RPMI7951 (cell line): Measurements from ENCODE around the gene HNRNPDL. TPM values are rescaled to one million over a fixed set of nuclear protein-coding genes. Genes with fewer than 3 reads are reported as not detected.
"Not testable (repeated sequence)": the region's sequence is repeated elsewhere in the genome, so short reads cannot be mapped to it uniquely, and the experiment has no call there.

Experiments
- DNase-seq: peaks from one replicate; pipeline ENCODE4 v3.0.0-alpha.2; 2012; ENCODE audit warnings: low read depth
- total RNA-seq: library from RNA; depleted of rRNA; stranded (reverse); fragments of >200 nt; shearing (Covaris generic); gene quantifications from 2 replicates; pipeline ENCODE4 v1.2.3, GENCODE V29; 2014; rRNA removed

Gene HNRNPDL
- total RNA-seq = 224 and 227 TPM in 2 replicates

GRCh38 chr4:82430193-82430963 lies at the start of gene HNRNPDL, which contains the start of gene ENOPH1:
HNRNPDL (minus strand) TSS chr4:82430462; CDS start chr4:82429690, 772 bp downstream.
ENOPH1 (plus strand) TSS chr4:82430590; CDS start chr4:82430830, 240 bp downstream.
- peak; percentile 91 for DNase-seq

DNA sequence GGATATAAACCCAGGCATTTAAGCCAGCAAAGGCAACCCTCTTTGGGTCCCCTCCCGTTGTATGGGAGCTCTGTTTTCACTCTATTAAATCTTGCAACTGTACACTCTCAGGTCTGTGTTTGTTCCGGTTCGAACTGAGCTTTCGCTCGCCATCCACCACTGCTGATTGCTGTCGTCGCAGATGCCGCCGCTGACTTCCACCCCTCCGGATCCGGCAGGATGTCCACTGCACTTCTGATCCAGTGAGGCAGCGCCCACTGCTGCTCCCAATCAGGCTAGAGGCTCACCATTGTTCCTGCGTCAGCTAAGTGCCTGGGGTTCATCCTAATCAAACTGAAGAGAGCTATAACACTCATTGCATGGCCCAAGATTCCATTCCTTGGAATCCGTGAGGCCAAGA lies 49.3 kb upstream of the HNRNPDL start:
- DNase-seq = no peak

- DNase-seq = not testable (repeated sequence)
Observed at GRCh38 chr4:82477469-82477868, 47.2 kb upstream of the HNRNPDL start.

DNA sequence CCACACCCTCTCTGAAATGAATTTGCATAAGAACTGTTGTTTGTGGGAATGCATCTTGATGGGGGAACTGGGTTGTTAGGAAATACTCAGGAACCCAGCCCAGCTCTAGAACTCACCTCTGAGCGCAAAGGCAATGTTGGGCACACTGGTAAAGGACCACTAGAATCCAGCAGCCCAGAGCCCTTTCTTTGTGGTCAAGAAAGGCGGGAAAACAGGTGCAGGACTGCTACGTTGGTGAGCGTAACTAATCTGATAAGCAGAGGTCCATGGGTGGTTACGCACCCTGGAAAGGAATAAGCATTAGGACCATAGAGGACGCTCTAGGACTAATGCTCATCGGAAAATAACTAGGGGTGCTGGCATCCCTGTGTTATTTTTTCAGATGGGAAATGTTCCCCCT lies 45.7 kb upstream of the HNRNPDL start:
- not testable (repeated sequence) for DNase-seq

DNA sequence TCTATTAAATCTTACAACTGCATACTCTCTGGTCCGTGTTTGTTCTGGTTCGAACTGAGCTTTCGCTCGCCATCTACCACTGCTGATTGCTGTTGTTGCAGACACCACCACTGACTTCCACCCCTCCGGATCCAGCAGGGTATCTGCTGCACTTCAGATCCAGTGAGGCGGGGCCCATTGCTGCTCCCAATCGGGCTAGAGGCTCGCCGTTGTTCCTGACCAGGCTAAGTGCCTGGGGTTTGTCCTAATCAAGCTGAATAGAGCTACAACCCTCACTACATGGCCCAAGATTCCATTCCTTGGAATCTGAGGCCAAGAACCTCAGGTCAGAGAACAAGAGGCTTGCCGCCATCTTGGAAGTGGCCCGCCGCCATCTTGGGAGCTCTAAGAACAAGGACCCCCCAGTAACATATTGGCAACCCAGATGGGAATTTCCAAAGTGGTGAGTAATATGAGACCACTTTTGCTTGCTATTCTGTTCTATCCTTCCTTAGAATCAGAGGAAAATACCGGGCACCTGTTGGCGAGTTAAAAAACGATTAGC lies 43.4 kb upstream of the HNRNPDL start:
- no peak for DNase-seq

GRCh38 chr4:82473080-82473479 lies 42.8 kb upstream of the HNRNPDL start:
- DNase-seq = not testable (repeated sequence)

DNA sequence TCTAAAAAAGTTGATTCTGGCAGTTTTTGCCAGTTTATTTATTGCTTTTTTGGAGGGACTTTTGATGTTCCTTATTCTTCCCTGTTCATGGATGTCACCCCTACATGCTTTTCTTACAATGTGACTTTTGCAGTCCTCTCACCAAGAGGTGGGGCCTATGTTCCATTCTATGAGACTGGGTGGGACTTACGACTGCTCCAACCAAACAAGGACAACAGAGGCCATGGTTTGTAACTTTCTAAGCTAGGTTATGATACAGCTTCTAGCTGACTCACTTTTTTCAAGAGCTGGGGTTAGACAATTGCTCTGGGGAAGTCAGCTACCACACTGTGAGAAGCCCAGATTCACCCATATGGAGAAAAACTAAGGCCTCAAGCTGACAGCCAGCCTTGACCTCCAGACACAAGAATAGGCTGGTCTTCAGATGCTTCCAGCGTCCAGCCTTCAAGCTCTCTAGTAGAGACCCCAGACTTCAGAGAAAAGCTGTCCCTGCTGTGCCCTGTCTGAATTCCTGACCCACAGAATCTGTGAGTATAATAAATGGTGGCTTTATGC lies 39.6 kb upstream of the HNRNPDL start:
- DNase-seq = peak; percentile 24

- DNase-seq = no peak
Observed at GRCh38 chr4:82467471-82467870, 37.2 kb upstream of the HNRNPDL start.

GRCh38 chr4:82463221-82463620 lies 33.0 kb upstream of the HNRNPDL start:
- no peak for DNase-seq

- DNase-seq = peak; percentile 72
Observed at GRCh38 chr4:82462415-82462831, 32.2 kb upstream of the HNRNPDL start.

DNA sequence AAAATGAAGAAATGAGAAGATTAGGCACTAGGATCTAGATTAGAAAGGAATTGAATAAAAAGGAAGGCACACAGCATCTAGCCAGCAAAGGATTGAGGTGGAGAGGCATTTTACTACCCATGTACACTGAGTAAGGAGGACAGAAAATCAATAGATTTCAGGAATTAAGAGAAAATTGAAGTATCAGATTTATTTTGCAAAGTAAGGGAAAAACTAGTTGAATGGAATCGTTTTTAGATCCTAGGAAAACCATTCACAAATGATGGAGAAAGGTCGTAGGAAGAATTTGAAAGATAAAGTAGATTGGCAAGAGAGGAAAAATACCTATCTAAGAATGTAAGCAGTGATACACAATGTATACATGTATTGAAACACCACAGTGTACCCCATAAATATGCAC lies 31.4 kb upstream of the HNRNPDL start:
- DNase-seq = no peak

- no peak for DNase-seq
Observed at GRCh38 chr4:82458729-82459128, 28.5 kb upstream of the HNRNPDL start.

DNA sequence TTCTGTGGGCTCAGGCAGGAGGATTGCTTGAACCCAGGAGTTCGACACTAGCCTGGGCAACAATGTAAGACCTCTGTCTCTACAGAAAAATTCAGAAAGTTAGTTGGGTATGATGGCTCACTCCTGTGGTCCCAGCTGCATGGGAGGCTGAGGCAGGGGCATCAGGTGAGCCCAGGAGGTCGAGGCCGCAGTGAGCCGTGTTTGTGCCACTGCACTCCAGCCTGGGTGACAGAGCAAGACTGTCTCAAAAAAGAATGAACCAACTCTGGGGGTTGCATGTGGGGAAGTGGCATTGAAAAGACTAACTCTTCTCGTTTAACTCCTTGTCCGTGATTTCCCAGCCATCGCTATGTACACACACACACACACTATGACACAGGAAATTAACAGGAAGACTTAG lies 27.0 kb upstream of the HNRNPDL start:
- DNase-seq = no peak

DNA sequence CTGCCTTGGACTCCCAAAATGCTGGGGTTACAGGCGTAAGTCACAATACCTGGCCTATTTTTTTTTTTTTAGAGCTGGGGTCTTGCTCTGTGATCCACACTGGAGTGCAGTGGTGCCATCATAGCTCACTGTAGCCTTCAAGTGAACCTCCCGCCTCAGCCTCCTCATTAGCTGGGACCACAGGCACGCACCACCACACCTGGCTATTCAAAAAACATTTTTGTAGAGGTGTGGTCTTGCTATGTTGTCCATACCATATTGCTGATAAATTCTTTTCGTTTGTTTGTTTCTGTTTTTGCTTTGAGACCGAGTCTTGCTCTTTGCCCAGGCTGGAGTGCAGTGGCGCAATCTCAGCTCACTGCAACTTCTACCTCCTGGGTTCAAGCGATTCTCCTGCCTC lies 21.8 kb upstream of the HNRNPDL start:
- no peak for DNase-seq

DNA sequence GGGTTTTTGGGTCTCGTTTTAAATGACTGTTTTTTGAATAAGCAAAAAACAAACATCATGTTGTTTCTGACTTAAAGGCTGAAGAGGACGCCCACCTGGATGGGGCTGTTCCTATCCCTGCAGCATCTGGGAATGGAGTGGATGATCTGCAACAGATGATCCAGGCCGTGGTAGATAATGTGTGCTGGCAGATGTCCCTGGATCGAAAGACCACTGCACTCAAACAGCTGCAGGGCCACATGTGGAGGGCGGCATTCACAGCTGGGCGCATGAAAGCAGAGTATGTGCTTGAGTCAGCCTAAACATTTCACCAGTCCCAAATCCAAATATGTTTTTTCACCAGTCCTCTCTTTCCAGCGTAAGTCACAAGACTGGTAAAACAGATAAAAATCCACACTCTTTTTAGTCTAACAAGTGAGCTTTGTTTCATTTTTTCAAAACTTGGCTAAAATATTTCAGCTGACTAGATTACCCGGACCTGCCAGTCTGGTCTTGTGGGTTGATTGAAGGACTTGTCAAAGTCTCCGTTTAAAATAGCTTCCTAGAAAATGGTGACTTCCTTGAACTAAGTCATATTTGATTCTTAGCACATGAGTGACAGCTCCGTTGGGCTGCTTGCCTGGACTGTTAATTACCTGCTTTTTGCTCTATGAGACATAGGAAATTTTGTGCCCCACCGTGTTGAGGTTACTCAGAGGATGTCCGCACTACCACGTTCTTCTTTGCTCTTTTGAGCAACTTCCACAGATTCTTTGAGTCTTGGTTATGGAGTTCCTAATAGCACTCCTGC lies 20.9 kb upstream of the HNRNPDL start:
- no peak for DNase-seq

- no peak for DNase-seq
Observed at GRCh38 chr4:82447886-82448285, 17.6 kb upstream of the HNRNPDL start.

DNA sequence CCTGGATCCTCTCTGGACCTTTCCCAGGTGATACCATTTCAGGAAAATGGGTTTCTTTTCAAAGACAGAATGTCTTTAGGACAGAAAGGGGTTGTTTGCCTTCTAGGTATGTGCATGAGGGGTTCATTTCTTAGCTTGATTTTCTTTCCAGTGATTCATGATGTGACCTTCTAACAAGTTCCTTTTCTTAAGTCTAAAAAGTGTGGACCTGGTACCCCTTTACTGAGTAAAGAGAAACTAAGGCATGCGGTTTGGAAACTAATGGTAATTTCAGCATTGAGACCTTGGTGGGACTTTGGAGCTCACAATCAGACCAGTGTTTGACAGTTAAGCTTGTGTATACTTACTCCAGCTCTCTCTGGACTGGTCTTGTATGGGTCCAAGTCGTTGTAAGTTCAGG lies 8.8 kb upstream of the HNRNPDL start:
- DNase-seq = no peak

DNA sequence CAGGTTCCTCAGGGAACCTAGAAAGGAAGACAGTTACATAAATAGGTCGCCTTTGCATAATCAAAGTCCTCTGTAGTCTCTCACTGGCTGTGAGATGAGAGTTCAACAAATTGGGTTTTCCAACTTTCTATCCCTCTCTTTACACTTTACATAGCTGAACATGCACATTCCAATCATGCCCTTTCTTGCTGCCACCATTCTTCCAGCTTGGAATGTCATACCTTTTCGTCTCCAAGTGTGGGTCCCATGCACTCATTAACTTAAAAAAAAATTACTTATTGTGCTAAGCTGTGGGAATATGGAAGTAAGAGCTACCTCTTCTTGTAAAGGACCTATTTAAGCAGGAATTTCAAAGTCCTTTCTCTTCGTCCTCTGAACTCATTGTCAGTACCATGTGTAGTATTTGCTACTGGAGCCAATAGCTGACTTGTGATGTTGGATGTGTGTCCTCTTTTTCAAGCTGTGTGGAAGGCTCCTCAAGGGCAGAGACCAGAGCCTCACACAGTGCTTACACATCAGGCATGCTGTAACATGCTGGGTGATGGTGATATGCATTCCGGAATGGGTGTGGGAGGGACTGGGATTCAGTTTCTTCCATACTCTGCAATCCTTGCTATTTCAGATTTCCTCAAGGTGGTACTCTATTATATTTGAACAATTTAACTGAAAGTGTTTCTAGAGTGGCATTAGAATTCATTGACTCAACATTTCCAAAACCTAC lies 7.2 kb upstream of the HNRNPDL start:
- no peak for DNase-seq

GRCh38 chr4:82436780-82437179 lies 6.5 kb upstream of the HNRNPDL start:
- no peak for DNase-seq

GRCh38 chr4:82436130-82436529 lies 5.9 kb upstream of the HNRNPDL start:
- DNase-seq = no peak

- DNase-seq = no peak
Observed at GRCh38 chr4:82434949-82435348, 4.7 kb upstream of the HNRNPDL start.

GRCh38 chr4:82433791-82434190 lies 3.5 kb upstream of the HNRNPDL start:
- no peak for DNase-seq
